ENCODE results near the gene SRGAP2.
"Not testable (repeated sequence)": the region's sequence is repeated elsewhere in the genome, so short reads cannot be mapped to it uniquely, and the experiment has no call there.

- TF ChIP-seq CTCF (IDR thresholded peaks at IDR 0.05); POLR2AphosphoS5 (IDR thresholded peaks at IDR 0.05; ENCODE audit: low read depth, low read length): not testable (repeated sequence)
Measured at GRCh38 chr1:206176114-206176502, 27.2 kb upstream of the SRGAP2 start.

All from Panc1 (cell line).